GM21528 (cell line): ENCODE measurements around the gene LRRC3.

Source experiments
- ATAC-seq: cut with Tn5 transposase; IDR thresholded peaks from one replicate; pipeline ENCODE4 v1.9.1; 2021; ENCODE audit warnings: mild to moderate bottlenecking, moderate library complexity; ENCODE audit not compliant: unreplicated experiment, low FRiP score

The LRRC3 gene

DNA sequence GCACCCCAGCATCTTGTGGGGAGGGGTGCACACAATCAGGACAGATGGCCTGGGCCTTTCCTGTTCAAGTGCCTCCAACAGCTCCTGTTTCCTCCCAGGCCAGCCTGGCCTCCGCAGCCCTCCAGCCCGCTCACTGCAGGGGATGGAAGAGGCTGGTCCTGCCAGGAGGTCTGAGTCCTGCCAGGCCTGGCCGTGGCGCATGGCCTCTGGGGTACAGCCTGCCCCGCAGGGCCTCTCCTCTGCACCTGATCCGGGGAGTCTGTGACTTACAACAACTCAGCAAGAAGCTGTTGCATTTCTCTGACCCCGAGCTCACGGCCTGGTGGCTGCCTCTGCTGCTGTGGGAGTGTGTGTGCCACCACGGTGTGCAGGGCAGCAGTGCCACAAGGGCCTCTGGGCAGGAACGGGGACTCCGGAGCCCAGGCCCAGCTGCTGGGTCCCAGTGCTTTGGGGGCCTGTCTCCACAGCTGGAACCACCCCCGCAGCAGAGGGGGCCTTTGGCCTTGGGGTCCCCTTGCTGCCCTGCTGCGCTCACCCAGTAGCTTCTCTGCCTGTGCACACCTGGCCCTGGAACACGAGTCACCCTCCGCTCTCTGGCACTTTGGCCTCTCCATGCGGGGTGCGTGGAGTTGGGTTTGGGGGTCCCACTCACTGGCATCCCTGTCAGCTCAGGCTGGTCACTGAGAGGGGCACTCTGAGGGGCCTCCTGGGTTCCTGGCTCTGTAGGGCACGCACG lies 17.4 kb upstream of the LRRC3 start:
- no peak for ATAC-seq

DNA sequence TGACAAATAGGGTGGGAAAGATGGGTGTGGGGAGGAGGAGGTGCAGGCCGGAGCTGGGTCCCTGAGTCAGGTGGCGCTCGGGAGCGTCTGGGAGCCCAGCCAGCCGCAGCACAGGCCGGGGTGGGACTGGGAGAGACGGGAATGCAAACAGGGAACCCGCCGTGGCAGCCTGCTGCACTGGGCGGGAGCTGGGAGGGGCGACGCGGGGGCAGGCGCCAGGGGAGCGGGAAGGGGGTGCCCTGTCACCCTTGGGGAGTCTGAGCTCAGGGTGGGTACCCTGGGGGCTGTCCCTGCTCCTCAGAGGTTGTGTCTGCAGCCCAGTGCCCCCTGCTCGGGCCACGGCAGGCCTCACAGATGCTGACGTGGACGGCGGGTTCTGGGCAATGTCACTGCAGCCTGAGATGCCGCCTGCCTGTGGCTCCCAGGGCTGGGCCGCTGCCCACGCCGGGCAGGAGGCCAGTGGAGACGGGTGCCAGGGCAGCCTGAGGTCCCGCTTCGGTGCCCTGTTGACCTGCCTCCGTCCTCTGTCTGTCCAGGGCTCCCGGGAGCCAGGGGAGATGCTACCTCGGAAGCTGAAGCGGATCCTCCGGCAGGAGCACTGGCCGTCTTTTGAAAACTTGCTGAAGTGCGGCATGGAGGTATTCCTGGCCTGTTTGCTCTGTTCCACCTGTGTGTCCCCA lies 16.6 kb upstream of the LRRC3 start:
- no peak for ATAC-seq

DNA sequence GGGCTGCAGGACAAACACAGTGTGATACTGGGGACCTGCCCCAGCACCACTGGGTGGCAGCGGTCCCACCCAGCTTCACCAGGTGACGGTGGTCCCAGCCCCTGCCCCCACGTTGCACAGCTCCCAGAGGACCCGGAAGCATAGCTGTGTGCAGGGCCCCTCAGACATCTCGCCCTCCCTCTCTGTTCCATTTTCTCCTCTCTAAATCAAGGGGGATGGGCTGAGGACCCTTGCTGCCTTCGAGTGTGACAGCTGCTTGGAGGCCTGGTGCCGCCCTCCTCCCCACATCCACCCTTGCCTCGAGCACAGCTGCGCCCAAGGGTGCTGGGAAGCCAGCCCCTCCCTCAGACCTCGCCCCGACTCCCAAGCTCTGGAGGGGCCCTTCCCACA lies 16.1 kb upstream of the LRRC3 start:
- ATAC-seq = no peak

GRCh38 chr21:44440241-44441040 lies 14.9 kb upstream of the LRRC3 start:
- ATAC-seq = no peak

- no peak for ATAC-seq
Observed at GRCh38 chr21:44441041-44441400, 14.3 kb upstream of the LRRC3 start.

GRCh38 chr21:44441581-44442265 lies 13.6 kb upstream of the LRRC3 start:
- no peak for ATAC-seq

- no peak for ATAC-seq
Observed at GRCh38 chr21:44442266-44443125, 12.8 kb upstream of the LRRC3 start.

- no peak for ATAC-seq
Observed at GRCh38 chr21:44443291-44443890, 11.9 kb upstream of the LRRC3 start.

DNA sequence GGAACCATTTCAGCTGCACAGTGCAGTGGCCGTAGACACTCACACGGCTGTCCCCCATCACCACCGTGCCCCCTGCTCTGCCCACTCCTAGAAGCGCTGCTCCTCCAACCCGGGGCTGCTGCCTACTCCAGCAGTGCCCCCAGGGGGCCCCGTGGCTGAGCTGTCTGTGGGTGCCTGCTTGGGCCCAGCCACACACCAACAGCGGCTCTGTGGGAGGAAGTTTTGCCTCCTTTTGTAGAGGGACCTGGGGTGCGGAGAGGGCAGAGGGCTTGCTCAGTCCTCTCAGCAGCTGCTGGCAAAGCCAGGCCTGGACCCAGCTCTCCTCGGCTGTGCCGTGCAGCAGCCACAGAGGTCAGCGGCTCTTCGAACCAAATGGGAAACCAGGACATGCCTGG lies 11.4 kb upstream of the LRRC3 start:
- no peak for ATAC-seq

GRCh38 chr21:44444286-44444931 lies 10.9 kb upstream of the LRRC3 start:
- no peak for ATAC-seq

DNA sequence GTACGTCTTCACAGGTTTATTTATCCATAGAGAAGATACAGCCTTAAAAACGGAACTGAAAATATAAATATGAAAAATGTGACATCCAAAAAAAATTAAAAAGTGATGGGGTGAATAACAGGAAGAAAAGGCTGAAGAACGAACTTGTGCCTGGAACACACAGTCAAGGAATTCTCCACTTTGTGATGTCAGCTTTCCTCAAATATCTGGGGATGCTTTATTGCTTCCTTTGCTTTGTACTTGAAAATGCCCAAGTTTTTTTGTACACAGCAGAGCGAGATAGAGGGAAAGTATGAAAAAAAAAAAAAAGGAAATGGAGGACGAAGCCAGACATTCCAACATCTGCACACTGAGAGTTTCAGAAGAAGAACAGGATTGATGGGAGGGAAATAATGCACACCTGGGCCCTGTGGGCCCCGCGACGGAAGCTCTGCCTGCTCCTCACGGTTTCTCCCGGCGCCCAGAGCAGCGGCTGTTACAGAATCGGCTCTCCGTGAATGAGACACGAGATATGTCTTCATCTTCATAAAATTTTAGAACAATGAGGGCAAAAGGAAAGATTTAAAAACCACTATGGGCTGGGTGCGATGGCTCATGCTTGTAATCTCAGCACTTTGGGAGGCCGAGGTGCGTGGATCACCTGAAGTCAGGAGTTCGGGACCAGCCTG lies 10.0 kb upstream of the LRRC3 start:
- ATAC-seq = no peak

DNA sequence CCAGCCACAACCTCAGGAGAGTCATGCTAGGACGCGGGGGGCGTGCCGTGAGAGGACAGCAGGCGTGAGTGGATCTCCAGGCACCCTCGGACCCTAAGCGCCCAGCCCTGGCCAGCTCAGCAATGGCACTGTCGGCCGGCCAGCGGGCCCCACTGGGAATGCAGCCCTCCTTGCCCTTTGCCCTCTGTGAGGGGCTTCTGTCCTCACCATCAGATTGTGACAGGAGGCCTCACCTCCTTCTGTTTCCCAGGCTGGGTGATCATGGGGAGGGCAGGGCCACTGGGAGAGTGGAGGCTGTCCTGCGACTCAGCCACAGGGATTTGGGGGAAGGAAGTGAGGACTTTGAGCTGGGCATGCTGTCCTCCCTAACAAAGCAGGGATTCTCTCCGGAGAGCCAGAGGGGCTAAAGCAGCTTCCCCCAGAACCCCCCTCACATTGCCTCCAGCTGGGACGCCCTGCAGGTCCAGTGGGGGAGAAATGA lies 6.6 kb upstream of the LRRC3 start:
- no peak for ATAC-seq

DNA sequence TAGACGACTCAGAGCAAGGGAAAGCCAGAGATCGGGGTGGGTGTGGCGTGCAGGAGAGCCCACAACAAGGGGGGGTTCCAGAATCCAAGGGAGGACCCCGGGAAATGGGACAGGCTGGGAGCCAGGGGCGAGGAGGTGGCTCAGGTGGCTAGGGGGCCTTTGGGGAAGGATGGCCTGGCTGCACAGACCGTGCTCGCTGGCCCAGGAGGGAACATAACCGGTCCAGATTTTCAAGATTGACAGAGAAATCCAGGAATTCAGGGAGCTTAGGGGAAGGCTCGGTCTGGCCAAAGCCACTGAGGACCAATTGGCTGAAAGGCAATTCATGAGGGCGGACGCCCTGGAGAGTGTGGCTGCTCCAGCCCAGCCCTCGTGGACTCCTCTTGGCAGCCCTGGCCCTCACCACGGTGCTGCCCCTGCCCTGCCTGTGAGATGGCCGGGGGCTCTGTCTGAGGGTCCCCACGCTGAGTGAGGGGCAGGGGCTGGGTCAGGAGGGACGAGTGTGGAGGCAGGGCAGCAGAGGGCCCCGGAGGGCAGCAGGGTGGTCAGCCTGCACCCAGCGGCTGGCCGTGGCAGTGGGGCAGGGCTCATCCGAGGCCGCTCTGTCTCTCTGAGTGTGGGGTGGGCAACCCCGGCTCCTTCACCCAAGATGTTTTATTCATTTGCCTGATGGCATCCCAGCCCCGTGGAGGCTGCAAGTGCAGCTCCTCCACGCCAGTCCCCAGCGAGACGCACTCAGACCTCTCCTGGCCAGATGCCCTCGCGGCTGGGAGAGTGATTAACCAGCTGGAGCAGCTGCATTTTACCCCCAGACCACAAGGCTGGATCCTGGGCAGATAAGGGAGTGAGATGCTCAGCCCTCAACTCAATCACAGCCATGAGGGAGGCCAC lies 5.6 kb upstream of the LRRC3 start:
- no peak for ATAC-seq

DNA sequence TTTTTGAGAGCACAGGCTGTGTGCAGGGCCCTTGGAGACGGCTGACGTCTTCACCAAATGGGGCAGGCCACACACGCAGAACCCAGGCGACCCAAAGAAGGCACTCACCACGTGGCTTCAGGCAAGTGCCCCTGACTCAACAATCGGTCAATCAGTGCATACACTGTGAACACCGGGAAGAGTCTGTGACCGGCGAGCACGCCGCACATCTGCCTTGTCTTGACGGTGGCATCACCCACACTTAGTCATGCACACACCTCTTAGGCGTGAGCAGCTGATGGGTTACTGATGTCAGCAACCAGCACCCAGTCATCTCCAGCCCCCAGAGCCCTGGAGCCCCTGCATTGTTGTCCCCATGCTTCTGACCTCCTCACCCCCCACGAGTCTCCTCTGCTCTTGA lies 4.9 kb upstream of the LRRC3 start:
- ATAC-seq = no peak

DNA sequence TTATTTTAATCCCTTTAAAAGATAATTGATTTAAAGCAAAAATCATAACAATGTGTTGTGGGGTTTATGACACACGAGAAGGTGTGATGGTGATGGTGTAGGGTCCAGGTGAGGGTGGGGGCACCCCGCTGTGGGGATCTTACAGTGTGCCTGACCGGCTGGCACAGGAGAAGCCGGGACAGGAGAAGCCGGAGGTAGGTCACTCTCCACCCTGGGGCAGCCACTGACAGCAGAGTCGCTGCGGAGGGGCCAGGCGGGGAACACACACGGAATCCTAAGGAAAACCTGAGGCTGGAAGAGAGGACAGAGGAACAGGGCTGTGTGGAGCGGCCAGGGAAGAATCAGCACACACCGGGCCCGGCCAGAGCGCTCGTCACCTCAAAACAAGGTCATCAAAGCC lies 4.3 kb upstream of the LRRC3 start:
- no peak for ATAC-seq

GRCh38 chr21:44453120-44453519 lies 2.2 kb upstream of the LRRC3 start:
- ATAC-seq = no peak

GRCh38 chr21:44454058-44454457 lies 1.3 kb upstream of the LRRC3 start:
- ATAC-seq = no peak
